Mucosa of descending colon (tissue), 3 donors: ENCODE data around the gene UCK2. TPM values are rescaled to one million over a fixed set of nuclear protein-coding genes. Genes with fewer than 3 reads are reported as not detected.

Experiments used
- ATAC-seq: fragments of 200-7000 bp; cut with Tn5 transposase; one replicate; pipeline ENCODE4 v1.9.1; 2020; ENCODE audit warnings: mild to moderate bottlenecking, moderate library complexity
- DNase-seq, 3 donors: peaks; one replicate each; pipeline ENCODE4 v3.0.0-alpha.2; 2020
- H3K36me3 ChIP-seq: fragments of 200-600 bp; one replicate; pipeline ENCODE4 v1.8.0; 2021; ENCODE audit warnings: low read depth, mild to moderate bottlenecking
- H3K4me1 ChIP-seq: fragments of 200-600 bp; one replicate; pipeline ENCODE4 v1.8.0; 2021; ENCODE audit warnings: low read depth, mild to moderate bottlenecking
- H3K4me3 ChIP-seq: fragments of 200-600 bp; one replicate; pipeline ENCODE4 v1.8.0; 2021; ENCODE audit warnings: mild to moderate bottlenecking
- H3K9me3 ChIP-seq: fragments of 200-600 bp; one replicate; pipeline ENCODE4 v1.8.0; 2021; ENCODE audit warnings: mild to moderate bottlenecking
- intact Hi-C, 2 donors: fragments of 100-400 bp; cut with DNase I in 1 of 2; cut with micrococcal nuclease in 1 of 2; formaldehyde crosslinking; loops; one replicate each; pipeline versions ENCODE4 v1.11.0 to v1.11.1; 2022; cut with DNase I, micrococcal nuclease
- total RNA-seq, 3 donors: library from RNA; stranded (reverse); fragmentation: NEBNext Ultra II Directional in 2 of 3; extraction: Animal tissue kit (Norgen Biotek cat#: 25700) in 2 of 3; gene quantifications; one replicate each; pipeline versions ENCODE4 v1.2.1 to v1.2.4, GENCODE V29; 2021 to 2023
- TF ChIP-seq, protein P1 (sequence below): fragments of 200-600 bp; IDR thresholded peaks from one replicate; pipeline ENCODE4 v1.8.0; 2022; ENCODE audit warnings: antibody characterized with exemption, mild to moderate bottlenecking
- donor health status: DM: no; HTN: no; CAD: no; lungs with moderate emphysema.
- donor health status: DM: no; HTN: no; CAD: no.
- donor health status: DM: no; HTN: yes; CAD: no.

Gene UCK2
- total RNA-seq, 3 donors from 2014 or later = 41.6 to 86.5 (median 51.8) TPM

DNA sequence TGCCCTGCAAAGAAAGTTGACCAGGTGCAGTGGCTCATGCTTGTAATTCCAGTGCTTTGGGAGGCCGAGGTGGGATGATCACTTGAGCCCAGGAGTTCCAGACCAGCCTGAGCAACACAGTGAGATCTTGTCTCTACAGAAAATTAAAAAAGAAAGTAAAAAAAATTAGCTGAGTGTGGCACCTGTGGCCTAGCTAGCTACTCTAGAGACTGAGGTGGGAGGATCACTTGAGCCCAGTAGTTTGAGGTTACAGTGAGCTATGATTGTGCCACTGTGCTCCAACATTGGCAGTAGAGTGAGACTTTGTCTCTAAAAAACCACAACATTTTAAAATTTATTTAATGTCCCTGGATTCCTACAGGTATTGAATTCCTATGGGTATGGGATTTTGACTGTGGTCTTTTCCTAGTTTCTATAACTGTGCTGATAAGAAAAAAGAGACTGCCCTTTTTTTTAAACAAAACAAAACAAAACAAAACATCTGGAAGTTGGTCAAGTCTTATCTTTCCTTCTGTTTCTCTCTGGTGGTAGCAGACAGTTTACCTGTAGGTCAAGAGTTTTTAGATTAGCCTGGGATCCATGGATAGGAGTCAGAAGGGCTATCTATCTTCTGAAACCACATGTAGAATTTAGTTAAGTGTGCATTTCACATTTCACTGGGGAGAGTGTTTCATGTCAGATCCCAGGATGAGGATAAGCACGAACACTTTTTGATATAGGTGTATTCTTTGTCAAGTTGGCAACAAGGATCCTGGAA, 18.8 kb downstream of the UCK2 start:
- no peak overlapping the region for H3K4me3 ChIP-seq
- H3K9me3 ChIP-seq = no peaks in the 10 kb centered on the region
- TF ChIP-seq, protein P1, sequence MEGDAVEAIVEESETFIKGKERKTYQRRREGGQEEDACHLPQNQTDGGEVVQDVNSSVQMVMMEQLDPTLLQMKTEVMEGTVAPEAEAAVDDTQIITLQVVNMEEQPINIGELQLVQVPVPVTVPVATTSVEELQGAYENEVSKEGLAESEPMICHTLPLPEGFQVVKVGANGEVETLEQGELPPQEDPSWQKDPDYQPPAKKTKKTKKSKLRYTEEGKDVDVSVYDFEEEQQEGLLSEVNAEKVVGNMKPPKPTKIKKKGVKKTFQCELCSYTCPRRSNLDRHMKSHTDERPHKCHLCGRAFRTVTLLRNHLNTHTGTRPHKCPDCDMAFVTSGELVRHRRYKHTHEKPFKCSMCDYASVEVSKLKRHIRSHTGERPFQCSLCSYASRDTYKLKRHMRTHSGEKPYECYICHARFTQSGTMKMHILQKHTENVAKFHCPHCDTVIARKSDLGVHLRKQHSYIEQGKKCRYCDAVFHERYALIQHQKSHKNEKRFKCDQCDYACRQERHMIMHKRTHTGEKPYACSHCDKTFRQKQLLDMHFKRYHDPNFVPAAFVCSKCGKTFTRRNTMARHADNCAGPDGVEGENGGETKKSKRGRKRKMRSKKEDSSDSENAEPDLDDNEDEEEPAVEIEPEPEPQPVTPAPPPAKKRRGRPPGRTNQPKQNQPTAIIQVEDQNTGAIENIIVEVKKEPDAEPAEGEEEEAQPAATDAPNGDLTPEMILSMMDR = no peak
- peaks cover 29% of the 10 kb centered on the region for H3K4me1 ChIP-seq
- no peak for DNase-seq
- intact Hi-C loops = no loop called here
- no peak for ATAC-seq
- no peaks in the 10 kb centered on the region for H3K36me3 ChIP-seq

DNA sequence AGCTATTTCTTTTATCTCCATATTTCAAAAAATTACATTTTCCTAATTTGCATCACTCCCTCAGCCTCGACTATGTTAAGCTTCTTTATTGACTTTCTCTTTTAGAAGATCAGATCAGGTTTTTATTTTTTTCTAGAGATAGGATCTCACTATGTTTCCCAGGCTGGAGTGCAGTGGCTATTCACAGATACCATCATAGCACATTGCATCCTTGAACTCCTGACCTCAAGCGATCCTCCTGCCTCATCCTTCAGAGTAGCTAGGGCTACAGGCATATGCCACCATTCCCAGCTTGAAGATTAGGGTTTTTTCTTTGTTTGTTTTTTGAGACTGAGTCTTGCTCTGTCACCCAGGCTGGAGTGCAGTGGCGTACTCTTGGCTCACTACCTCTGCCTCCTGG, 20.1 kb downstream of the UCK2 start:
- no peak for DNase-seq
- H3K9me3 ChIP-seq = no peaks in the 10 kb centered on the region
- no peak overlapping the region for H3K4me3 ChIP-seq
- no peaks in the 10 kb centered on the region for H3K36me3 ChIP-seq
- ATAC-seq = no peak
- peaks cover 20% of the 10 kb centered on the region for H3K4me1 ChIP-seq
- TF ChIP-seq, protein P1 = no peak
- intact Hi-C loops = no loop called here

DNA sequence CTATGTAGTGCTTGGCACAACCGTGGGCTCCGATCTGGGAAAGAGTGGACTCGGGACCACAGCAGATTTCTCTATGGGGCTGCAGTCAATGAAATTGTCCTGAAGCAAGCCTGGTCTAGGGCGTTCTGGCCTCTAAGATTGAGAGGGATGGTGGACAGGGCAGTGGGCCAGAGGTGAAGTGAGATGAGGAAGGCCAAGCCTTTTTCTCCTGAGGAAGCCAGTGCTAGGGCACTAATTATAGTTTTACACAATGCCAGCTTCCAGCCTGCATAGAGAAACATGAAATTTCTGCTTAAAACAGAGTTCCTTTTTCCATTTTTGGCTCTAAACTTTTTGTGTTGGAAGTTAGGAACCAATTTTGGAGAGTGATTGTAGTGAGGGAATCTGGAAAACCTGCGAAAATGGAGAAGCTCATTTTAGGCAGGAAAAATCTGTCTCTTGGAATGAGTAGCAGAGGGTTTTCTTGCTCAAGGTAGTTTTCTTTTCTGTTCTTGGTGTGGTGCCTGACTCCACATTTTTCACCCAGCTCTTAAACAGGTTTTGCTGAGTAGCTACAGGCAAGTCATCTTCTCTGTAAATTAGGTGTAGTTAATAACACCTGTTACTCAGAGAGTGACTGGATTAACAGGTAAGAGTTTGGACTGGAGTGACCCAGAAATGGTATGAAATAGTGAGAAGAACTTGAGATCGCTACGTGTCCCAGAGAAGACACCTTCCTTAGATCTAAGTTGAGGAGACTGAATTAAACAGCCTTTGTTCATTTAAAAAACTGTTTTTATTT, 22.1 kb downstream of the UCK2 start:
- peak; percentile 46 for ATAC-seq
- DNase-seq = no peak
- Histone ChIP-seq H3K4me3 (no peak overlapping the region), H3K36me3 (no peaks in the 10 kb centered on the region), H3K4me1 (peaks cover 20% of the 10 kb centered on the region), H3K9me3 (no peaks in the 10 kb centered on the region)
- intact Hi-C loops = no loop called here
- TF ChIP-seq, protein P1 = no peak

DNA sequence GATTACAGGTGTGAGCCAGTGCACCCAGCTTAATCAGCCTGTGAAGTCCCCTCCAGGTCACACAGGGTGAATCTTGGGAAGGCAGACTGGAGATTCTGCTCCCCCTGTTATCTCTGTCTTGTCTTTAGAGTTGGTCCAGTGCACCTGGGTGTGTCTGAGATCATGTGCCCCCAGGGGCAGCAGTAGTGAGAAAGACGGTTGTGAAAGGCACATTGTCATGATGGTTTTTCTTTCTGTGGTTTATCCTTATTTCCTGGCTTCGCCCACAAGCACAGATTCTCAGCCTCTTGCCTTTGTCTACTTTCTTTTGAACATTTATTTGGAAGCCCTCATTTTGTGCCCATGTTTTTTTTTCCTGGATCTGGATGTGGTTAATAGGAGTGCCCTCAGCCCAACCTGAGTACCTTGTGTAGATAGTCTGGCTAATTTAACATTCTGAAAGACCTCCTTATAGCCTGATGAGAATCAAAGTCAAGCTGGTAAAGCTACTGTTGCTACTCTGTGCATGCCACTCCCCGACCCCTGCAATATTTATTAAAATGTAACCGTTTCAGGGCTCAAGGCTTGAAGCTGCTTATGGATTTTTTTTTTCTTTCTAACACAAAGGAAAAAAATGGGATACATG, 23.7 kb downstream of the UCK2 start:
- Histone ChIP-seq H3K36me3 (no peaks in the 10 kb centered on the region), H3K4me1 (peaks cover 23% of the 10 kb centered on the region), H3K4me3 (no peak overlapping the region), H3K9me3 (no peaks in the 10 kb centered on the region)
- intact Hi-C loops = no loop called here
- no peak for DNase-seq
- TF ChIP-seq, protein P1 = no peak
- ATAC-seq = no peak

DNA sequence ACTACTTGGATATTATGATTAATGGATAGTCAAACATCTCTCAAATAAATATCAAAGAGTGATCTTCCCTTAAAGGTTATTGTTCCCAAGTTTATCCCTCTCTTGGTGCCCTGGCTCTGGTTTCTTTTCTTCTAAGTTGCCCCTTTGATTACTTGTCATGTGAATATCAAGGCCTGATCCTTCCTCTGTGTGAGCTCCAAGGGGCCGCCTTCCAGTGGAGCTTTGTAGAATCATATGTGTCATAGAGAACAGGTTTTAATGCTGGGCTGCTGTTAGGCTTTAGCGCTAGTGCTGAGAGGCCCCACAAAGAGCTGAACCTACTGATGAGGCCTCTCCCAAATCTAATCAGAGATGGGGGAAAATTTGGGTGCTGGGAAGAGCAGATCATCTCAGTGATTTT, 25.5 kb downstream of the UCK2 start:
- H3K9me3 ChIP-seq = no peaks in the 10 kb centered on the region
- no peaks in the 10 kb centered on the region for H3K36me3 ChIP-seq
- peaks cover 39% of the 10 kb centered on the region for H3K4me1 ChIP-seq
- no peak for DNase-seq
- TF ChIP-seq, protein P1 = no peak
- ATAC-seq = no peak
- H3K4me3 ChIP-seq = no peak overlapping the region
- intact Hi-C loops = no loop called here
